K562 (cell line): ENCODE data around the gene AFAP1. TPM values are rescaled to one million over a fixed set of nuclear protein-coding genes. Genes with fewer than 3 reads are reported as not detected.

Experiments
- ATAC-seq: fragments of 200-7000 bp; cut with Tn5 transposase; 3 replicates; pipeline ENCODE4 v1.9.1; 2020; ENCODE audit warnings: moderate library complexity
- BruUV-seq: library from RNA; stranded (reverse); fragments of 400-500 nt; replicated peaks from 2 replicates; lab custom pipeline; 2021; lab: Mats Ljungman, UMichigan
- CTCF ChIA-PET: fragments of 300-600 bp; formaldehyde crosslinking; extraction: SDS; loops from one replicate; lab custom pipeline; 2021; ENCODE audit warnings: low intra/inter-chr PET ratio; lab: Yijun Ruan, JAX
- POLR2A ChIA-PET: fragments of 300-600, 350-650 bp; sonication (Branson Sonifier 250); formaldehyde crosslinking; extraction: SDS; loops from one replicate; lab custom pipeline; 2021; ENCODE audit warnings: antibody characterized with exemption, inconsistent platforms; lab: Yijun Ruan, JAX
- DNase-seq, 4 experiments: peaks; one replicate each; pipeline versions ENCODE4 v3.0.0 to v3.0.0-alpha.2; 2011 to 2018; ENCODE audit warnings: low spot score in 3 of 4, mixed read lengths in 3 of 4; ENCODE audit errors: extremely low read depth in 1 of 4
- FAIRE-seq: peaks from 2 replicates; lab custom pipeline; 2011; peaks lifted over from hg19 to GRCh38; lab: Jason Lieb, UNC
- H2AFZ ChIP-seq: 2 replicates; pipeline ENCODE4 v1.6.0; 2011; ENCODE audit warnings: low read depth, low read length, control low read depth, inconsistent platforms
- H3K27ac ChIP-seq: fragments of 200-600 bp; 3 replicates; pipeline ENCODE4 v1.8.0; 2011; ENCODE audit warnings: low read depth, mild to moderate bottlenecking, control low read depth, inconsistent platforms, low read length, moderate library complexity, mixed read lengths; ENCODE audit errors: extremely low read depth
- H3K27me3 ChIP-seq, 2 experiments: fragments of 300-600 bp in 1 of 2; 2 replicates in 1 of 2; 3 replicates in 1 of 2; pipeline versions ENCODE4 v1.6.0 to v1.8.0; 2011; ENCODE audit warnings: inconsistent platforms in 2 of 2, low read length in 2 of 2, mild to moderate bottlenecking in 1 of 2, mixed read lengths in 1 of 2, moderate library complexity in 1 of 2; ENCODE audit not compliant: control insufficient read depth in 2 of 2, insufficient read depth in 2 of 2
- H3K36me3 ChIP-seq: fragments of 300-600 bp; 3 replicates; pipeline ENCODE4 v1.8.0; 2011; ENCODE audit warnings: mild to moderate bottlenecking, low read length, inconsistent platforms; ENCODE audit not compliant: control insufficient read depth, insufficient read depth
- H3K4me1 ChIP-seq, 2 experiments: fragments of 200-600 bp in 1 of 2; replicated peaks in 1 of 2; 2 replicates in 1 of 2; 3 replicates in 1 of 2; pipeline versions ENCODE4 v1.5.1 to v1.8.0; 2011; ENCODE audit warnings: inconsistent platforms in 2 of 2, low read length in 2 of 2, mild to moderate bottlenecking in 1 of 2, mixed read lengths in 1 of 2, moderate library complexity in 1 of 2; ENCODE audit not compliant: control insufficient read depth in 2 of 2, insufficient read depth in 2 of 2
- H3K4me2 ChIP-seq: 2 replicates; pipeline ENCODE4 v1.6.1; 2011; ENCODE audit warnings: low read length, control low read depth, inconsistent platforms, mixed read lengths; ENCODE audit not compliant: insufficient read depth
- H3K4me3 ChIP-seq: fragments of 200-600 bp; sonication (generic), shearing (Covaris generic); 2 replicates; pipeline ENCODE4 v1.5.1; 2016; ENCODE audit warnings: control low read depth, inconsistent platforms
- H3K79me2 ChIP-seq: fragments of 200-600 bp; 3 replicates; pipeline ENCODE4 v1.8.0; 2011; ENCODE audit warnings: low read length, inconsistent platforms; ENCODE audit not compliant: control insufficient read depth, insufficient read depth
- H3K9ac ChIP-seq, 2 experiments: 2 replicates each; pipeline versions ENCODE4 v1.6.0 to v1.6.1; 2011; ENCODE audit warnings: low read depth in 2 of 2, low read length in 2 of 2, control low read depth in 1 of 2, inconsistent platforms in 1 of 2, mild to moderate bottlenecking in 1 of 2, mixed read lengths in 1 of 2; ENCODE audit not compliant: insufficient read depth in 1 of 2
- H3K9me1 ChIP-seq: one replicate; pipeline ENCODE4 v1.6.0; 2011; ENCODE audit warnings: inconsistent platforms, mild to moderate bottlenecking, low read length, moderate library complexity; ENCODE audit not compliant: control insufficient read depth, insufficient read depth
- H3K9me3 ChIP-seq: replicated peaks from 2 replicates; pipeline ENCODE4 v1.5.1; 2011; ENCODE audit warnings: low read depth, low read length, inconsistent platforms; ENCODE audit not compliant: control insufficient read depth, insufficient read depth
- H4K20me1 ChIP-seq: replicated peaks from 2 replicates; pipeline ENCODE4 v1.6.1; 2011; ENCODE audit warnings: low read length, inconsistent platforms, mixed read lengths; ENCODE audit not compliant: control insufficient read depth, insufficient read depth
- EGR1 ChIP-seq: fragments of 450-650 bp; conservative IDR thresholded peaks from 2 replicates; pipeline ENCODE4 v1.6.1; 2017; ENCODE audit warnings: mild to moderate bottlenecking
- NR3C1 ChIP-seq: sonication (generic); formaldehyde crosslinking; IDR thresholded peaks from 2 replicates; pipeline ENCODE4 v1.8.1; 2022; ENCODE audit warnings: missing genetic modification reagents
- PML ChIP-seq: IDR thresholded peaks from 2 replicates; pipeline ENCODE4 v1.6.1; 2012; ENCODE audit warnings: low read length, inconsistent platforms
- PTRF ChIP-seq: fragments of 450-650 bp; IDR thresholded peaks from 2 replicates; pipeline ENCODE4 v1.6.1; 2016; ENCODE audit warnings: mild to moderate bottlenecking, missing genetic modification characterization, missing compliant biosample characterization
- PTTG1 ChIP-seq: fragments of 450-650 bp; IDR thresholded peaks from 2 replicates; pipeline ENCODE4 v1.6.1; 2016; ENCODE audit warnings: low read depth, mild to moderate bottlenecking, missing genetic modification characterization, missing compliant biosample characterization
- RFX5 ChIP-seq: IDR thresholded peaks from 2 replicates; pipeline ENCODE4 v1.6.1; 2011; ENCODE audit warnings: low read depth, mild to moderate bottlenecking, improper control_type of control experiment, low read length
- SRSF7 ChIP-seq: fragments of 200-400 bp; formaldehyde crosslinking; optimal IDR thresholded peaks from 2 replicates; pipeline ENCODE3; 2017; ENCODE audit warnings: mild to moderate bottlenecking, low read depth, low read length
- ZNF175 ChIP-seq: fragments of 200-800 bp; sonication (Bioruptor generic); IDR thresholded peaks from 2 replicates; pipeline ENCODE4 v1.6.1; 2016; ENCODE audit warnings: low read depth, mild to moderate bottlenecking, missing genetic modification characterization, missing compliant biosample characterization
- ZNF445 ChIP-seq: fragments of 250-450 bp; sonication (Bioruptor Pico); IDR thresholded peaks from 2 replicates; pipeline ENCODE4 v1.4.0; 2020; ENCODE audit warnings: low read depth, mild to moderate bottlenecking, moderate library complexity
- ZNF584 ChIP-seq: fragments of 200-800 bp; sonication (Bioruptor generic); IDR thresholded peaks from 2 replicates; pipeline ENCODE4 v1.6.1; 2016; ENCODE audit warnings: low read depth, mild to moderate bottlenecking, missing genetic modification characterization, missing compliant biosample characterization
- WGBS: fragments of 100-300 bp; shearing (Covaris generic); methylation state at CpG from one replicate; pipeline ENCODE4 v1.1.6; 2016; ENCODE audit warnings: low coverage, mixed read lengths; ENCODE audit not compliant: insufficient coverage; ENCODE audit errors: missing lambda C conversion rate; 5-methylcytosine and 5-hydroxymethylcytosine counted together
- in situ Hi-C: fragments of 300-500 bp; cut with MboI; formaldehyde crosslinking; loops from 4 replicates; pipeline ENCODE4 v1.15.0; 2018; ENCODE audit warnings: inconsistent platforms, mixed read lengths
- intact Hi-C: fragments of 100-400 bp; cut with micrococcal nuclease; formaldehyde crosslinking; loops from 2 replicates; pipeline ENCODE4 v1.14.2; 2022
- polyA plus RNA-seq, 8 experiments: library from polyadenylated mRNA; depleted of rRNA in 4 of 8; stranded (reverse) in 5 of 8; unstranded in 3 of 8; fragments of >200 nt; fragmentation: Nextera tagmentation in 2 of 8; fragmentation: Illumina TruSeq in 1 of 8; extraction: Ambion mirVana in 2 of 8; extraction: Trizol in 1 of 8; gene quantifications; 2 replicates each; pipeline versions ENCODE4 v1.2.1 to v1.2.3, GENCODE V29; 2011 to 2014; ENCODE audit warnings: inconsistent platforms in 1 of 8, missing spikeins in 1 of 8
- total RNA-seq, 7 experiments: library from RNA; depleted of rRNA in 6 of 7; stranded (reverse); fragments of >200 nt in 6 of 7; fragmentation: Illumina TruSeq in 2 of 7; extraction: Trizol in 2 of 7; gene quantifications; 2 replicates each; pipeline versions ENCODE4 v1.2.1 to v1.2.3, GENCODE V29; 2011 to 2021; ENCODE audit warnings: low replicate concordance in 1 of 7
- TF ChIP-seq, protein P1 (sequence below), 2 experiments: fragments of 450-650 bp; IDR thresholded peaks; 2 replicates each; pipeline ENCODE4 v1.6.1; 2018; ENCODE audit warnings: mild to moderate bottlenecking in 2 of 2, low read depth in 1 of 2; ENCODE audit not compliant: partially characterized antibody in 2 of 2
- TF ChIP-seq, protein P2 (sequence below): fragments of 450-650 bp; IDR thresholded peaks from one replicate; pipeline ENCODE4 v1.6.1; 2018; ENCODE audit warnings: mild to moderate bottlenecking, moderate library complexity; ENCODE audit not compliant: partially characterized antibody
- TF ChIP-seq, protein P3 (sequence below): sonication (generic); formaldehyde crosslinking; IDR thresholded peaks from 2 replicates; pipeline ENCODE4 v1.8.0; 2022; ENCODE audit warnings: mild to moderate bottlenecking, missing genetic modification reagents
- TF ChIP-seq, protein P4 (sequence below): fragments of 450-650 bp; IDR thresholded peaks from 2 replicates; pipeline ENCODE4 v1.6.1; 2016; ENCODE audit warnings: missing biosample characterization, missing genetic modification characterization

The AFAP1 gene
- total and polyA plus RNA-seq, 9 of the 15 experiments (the other 6 are each of a cell fraction or from before 2014, with no cell fraction given) = 0.07 to 0.42 (median 0.12) TPM; not detected in 1

DNA sequence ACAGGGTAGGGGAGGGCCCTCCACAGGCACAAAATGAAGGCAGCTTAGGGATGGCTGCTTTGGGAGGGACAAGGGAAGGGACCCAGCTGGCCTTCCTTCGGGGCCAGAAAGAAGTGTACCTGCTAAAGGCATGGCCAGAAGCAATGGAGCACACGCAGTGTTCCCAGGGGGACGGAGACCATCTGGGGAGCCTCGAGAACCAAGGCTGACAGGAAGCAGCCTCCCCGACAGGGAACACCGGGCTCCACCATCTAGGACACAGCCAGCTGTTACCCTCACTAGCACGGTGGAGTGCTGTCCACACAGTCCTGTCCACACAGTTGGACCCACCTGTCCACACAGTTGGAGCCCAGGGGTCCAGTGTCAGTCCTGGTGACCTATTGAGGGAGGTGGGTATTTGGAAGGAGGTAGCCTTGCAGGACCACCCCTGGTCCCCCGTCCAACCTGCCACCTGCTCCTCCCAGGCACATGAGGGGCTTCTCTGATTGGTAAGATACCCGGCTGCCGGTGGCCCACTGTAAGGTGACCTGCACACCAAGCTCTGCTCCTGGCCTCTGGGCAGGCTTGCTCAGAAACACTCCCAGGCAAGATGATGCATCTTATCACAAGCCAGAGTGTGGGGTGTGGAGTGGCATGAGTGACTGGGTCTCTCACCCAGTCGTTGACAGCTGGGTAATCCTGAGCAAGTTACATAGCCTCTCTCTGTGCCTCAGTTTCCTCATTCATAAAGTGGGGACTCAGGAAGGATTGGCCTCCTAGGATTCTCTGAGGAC lies 20.5 kb upstream of the AFAP1 start:
- no TSS peak for BruUV-seq
- ChIA-PET POLR2A (interaction anchor here (0.7 kb wide), 1 partner anchor 278 kb away, joined by 5 read pairs; no protein-coding TSS in a partner anchor), CTCF (no interaction called here)
- Histone ChIP-seq H3K9me3 (no peaks in the 10 kb centered on the region), H3K4me2 (no peak overlapping the region), H4K20me1 (peaks cover 13% of the 10 kb centered on the region), H3K9ac (no peak overlapping the region; a peak in 1 of 4 replicates), H3K36me3 (no peaks in the 10 kb centered on the region), H3K4me1 (no peaks in the 10 kb centered on the region), H3K79me2 (no peaks in the 10 kb centered on the region), H3K9me1 (no peaks in the 10 kb centered on the region), H3K27ac (no peak overlapping the region), H2AFZ (no peak overlapping the region), H3K4me3 (no peak overlapping the region), H3K27me3 (peaks cover 11 to 63% of the 10 kb centered on the region in 2 experiments; a peak in 4 of 5 replicates)
- in situ Hi-C loops (no loop called here), intact Hi-C loops (no loop called here)
- WGBS = 0% methylated on average over 11 of the region's 11 CpGs
- ATAC-seq (no peak), FAIRE-seq (no peak), DNase-seq (no peak)
- TF ChIP-seq NR3C1 (CRISPR knock-in tag) (no peak), PTRF (tag) (no peak), PML (no peak), PTTG1 (no peak), EGR1 (no peak), SRSF7 (no peak), RFX5 (no peak), ZNF175 (CRISPR knock-in tag) (no peak), ZNF445 (no peak), ZNF584 (CRISPR knock-in tag) (no peak)
- TF ChIP-seq, protein P1, sequence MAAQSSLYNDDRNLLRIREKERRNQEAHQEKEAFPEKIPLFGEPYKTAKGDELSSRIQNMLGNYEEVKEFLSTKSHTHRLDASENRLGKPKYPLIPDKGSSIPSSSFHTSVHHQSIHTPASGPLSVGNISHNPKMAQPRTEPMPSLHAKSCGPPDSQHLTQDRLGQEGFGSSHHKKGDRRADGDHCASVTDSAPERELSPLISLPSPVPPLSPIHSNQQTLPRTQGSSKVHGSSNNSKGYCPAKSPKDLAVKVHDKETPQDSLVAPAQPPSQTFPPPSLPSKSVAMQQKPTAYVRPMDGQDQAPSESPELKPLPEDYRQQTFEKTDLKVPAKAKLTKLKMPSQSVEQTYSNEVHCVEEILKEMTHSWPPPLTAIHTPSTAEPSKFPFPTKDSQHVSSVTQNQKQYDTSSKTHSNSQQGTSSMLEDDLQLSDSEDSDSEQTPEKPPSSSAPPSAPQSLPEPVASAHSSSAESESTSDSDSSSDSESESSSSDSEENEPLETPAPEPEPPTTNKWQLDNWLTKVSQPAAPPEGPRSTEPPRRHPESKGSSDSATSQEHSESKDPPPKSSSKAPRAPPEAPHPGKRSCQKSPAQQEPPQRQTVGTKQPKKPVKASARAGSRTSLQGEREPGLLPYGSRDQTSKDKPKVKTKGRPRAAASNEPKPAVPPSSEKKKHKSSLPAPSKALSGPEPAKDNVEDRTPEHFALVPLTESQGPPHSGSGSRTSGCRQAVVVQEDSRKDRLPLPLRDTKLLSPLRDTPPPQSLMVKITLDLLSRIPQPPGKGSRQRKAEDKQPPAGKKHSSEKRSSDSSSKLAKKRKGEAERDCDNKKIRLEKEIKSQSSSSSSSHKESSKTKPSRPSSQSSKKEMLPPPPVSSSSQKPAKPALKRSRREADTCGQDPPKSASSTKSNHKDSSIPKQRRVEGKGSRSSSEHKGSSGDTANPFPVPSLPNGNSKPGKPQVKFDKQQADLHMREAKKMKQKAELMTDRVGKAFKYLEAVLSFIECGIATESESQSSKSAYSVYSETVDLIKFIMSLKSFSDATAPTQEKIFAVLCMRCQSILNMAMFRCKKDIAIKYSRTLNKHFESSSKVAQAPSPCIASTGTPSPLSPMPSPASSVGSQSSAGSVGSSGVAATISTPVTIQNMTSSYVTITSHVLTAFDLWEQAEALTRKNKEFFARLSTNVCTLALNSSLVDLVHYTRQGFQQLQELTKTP (IDR thresholded peaks at IDR 0.05; ENCODE audit: low read depth in 1 of 2, partially characterized antibody in 2 of 2) = no peak
- TF ChIP-seq, protein P2, sequence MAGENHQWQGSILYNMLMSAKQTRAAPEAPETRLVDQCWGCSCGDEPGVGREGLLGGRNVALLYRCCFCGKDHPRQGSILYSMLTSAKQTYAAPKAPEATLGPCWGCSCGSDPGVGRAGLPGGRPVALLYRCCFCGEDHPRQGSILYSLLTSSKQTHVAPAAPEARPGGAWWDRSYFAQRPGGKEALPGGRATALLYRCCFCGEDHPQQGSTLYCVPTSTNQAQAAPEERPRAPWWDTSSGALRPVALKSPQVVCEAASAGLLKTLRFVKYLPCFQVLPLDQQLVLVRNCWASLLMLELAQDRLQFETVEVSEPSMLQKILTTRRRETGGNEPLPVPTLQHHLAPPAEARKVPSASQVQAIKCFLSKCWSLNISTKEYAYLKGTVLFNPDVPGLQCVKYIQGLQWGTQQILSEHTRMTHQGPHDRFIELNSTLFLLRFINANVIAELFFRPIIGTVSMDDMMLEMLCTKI = no peak
- TF ChIP-seq, protein P3, sequence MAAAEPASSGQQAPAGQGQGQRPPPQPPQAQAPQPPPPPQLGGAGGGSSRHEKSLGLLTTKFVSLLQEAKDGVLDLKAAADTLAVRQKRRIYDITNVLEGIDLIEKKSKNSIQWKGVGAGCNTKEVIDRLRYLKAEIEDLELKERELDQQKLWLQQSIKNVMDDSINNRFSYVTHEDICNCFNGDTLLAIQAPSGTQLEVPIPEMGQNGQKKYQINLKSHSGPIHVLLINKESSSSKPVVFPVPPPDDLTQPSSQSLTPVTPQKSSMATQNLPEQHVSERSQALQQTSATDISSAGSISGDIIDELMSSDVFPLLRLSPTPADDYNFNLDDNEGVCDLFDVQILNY (CRISPR knock-in tag) = no peak
- TF ChIP-seq, protein P4, sequence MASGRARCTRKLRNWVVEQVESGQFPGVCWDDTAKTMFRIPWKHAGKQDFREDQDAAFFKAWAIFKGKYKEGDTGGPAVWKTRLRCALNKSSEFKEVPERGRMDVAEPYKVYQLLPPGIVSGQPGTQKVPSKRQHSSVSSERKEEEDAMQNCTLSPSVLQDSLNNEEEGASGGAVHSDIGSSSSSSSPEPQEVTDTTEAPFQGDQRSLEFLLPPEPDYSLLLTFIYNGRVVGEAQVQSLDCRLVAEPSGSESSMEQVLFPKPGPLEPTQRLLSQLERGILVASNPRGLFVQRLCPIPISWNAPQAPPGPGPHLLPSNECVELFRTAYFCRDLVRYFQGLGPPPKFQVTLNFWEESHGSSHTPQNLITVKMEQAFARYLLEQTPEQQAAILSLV (tag) = no peak
